Activated CD4-positive, alpha-beta T cell treated with anti-CD3 and anti-CD28 coated beads, Interleukin-2, amount 50 U/mL, for 1 hour (primary cell): Measurements from ENCODE around the gene PRR7.

Source experiments
- DNase-seq: peaks from one replicate; pipeline ENCODE4 v3.0.0-alpha.2; 2020

Gene PRR7

GRCh38 chr5:177502886-177503285 is 56.3 kb downstream of the PRR7 start:
- DNase-seq, result no peak

GRCh38 chr5:177503351-177504085 is 56.9 kb downstream of the PRR7 start:
- no peak for DNase-seq

- no peak for DNase-seq
These were observed 57.8 kb downstream of the PRR7 start for GRCh38 chr5:177504086-177505056.

- no peak for DNase-seq
These were observed 58.5 kb downstream of the PRR7 start for GRCh38 chr5:177505075-177505474.
